GM19324 (cell line): ENCODE data around the gene ITFG1.
"Not testable (repeated sequence)": the region's sequence is repeated elsewhere in the genome, so short reads cannot be mapped to it uniquely, and the experiment has no call there.

Experiments used
- ATAC-seq: cut with Tn5 transposase; IDR thresholded peaks from one replicate; pipeline ENCODE4 v1.9.1; 2021; ENCODE audit warnings: mild to moderate bottlenecking, moderate library complexity; ENCODE audit not compliant: unreplicated experiment, low FRiP score

Gene ITFG1

GRCh38 chr16:47475786-47476185 is 14.9 kb upstream of the ITFG1 start:
- no peak for ATAC-seq

- ATAC-seq: no peak
Observed at GRCh38 chr16:47473792-47474191, 12.9 kb upstream of the ITFG1 start.

- not testable (repeated sequence) for ATAC-seq
Observed at GRCh38 chr16:47473004-47473403, 12.1 kb upstream of the ITFG1 start.

- ATAC-seq: no peak
Observed at GRCh38 chr16:47470810-47471209, 9.9 kb upstream of the ITFG1 start.

- ATAC-seq: no peak
Observed at GRCh38 chr16:47470211-47470610, 9.3 kb upstream of the ITFG1 start.

GRCh38 chr16:47469227-47469626 is 8.4 kb upstream of the ITFG1 start:
- ATAC-seq: no peak

GRCh38 chr16:47468070-47468689 is 7.3 kb upstream of the ITFG1 start:
- not testable (repeated sequence) for ATAC-seq

GRCh38 chr16:47467501-47467900 is 6.6 kb upstream of the ITFG1 start:
- ATAC-seq: no peak

GRCh38 chr16:47465919-47466630 is 5.2 kb upstream of the ITFG1 start:
- no peak for ATAC-seq

- ATAC-seq: no peak
Observed at GRCh38 chr16:47463771-47464624, 3.1 kb upstream of the ITFG1 start.

- peak; percentile 5 for ATAC-seq
Observed at GRCh38 chr16:47461598-47462266, 869 bp upstream of the ITFG1 start.

GRCh38 chr16:47460359-47460710 is 528 bp downstream of the ITFG1 start:
- no peak for ATAC-seq

GRCh38 chr16:47459603-47460002 is 1.3 kb downstream of the ITFG1 start:
- ATAC-seq: no peak

- no peak for ATAC-seq
Observed at GRCh38 chr16:47458331-47458730, 2.5 kb downstream of the ITFG1 start.

- ATAC-seq: no peak
Observed at GRCh38 chr16:47449788-47450187, 11.1 kb downstream of the ITFG1 start.

- ATAC-seq: no peak
Observed at GRCh38 chr16:47448830-47449575, 11.9 kb downstream of the ITFG1 start.

GRCh38 chr16:47446431-47446830 is 14.4 kb downstream of the ITFG1 start:
- no peak for ATAC-seq

GRCh38 chr16:47442884-47443283 is 18.0 kb downstream of the ITFG1 start:
- ATAC-seq: not testable (repeated sequence)

GRCh38 chr16:47440066-47440465 is 20.8 kb downstream of the ITFG1 start:
- not testable (repeated sequence) for ATAC-seq

- ATAC-seq: not testable (repeated sequence)
Observed at GRCh38 chr16:47434274-47434673, 26.6 kb downstream of the ITFG1 start.
